Astrocyte of the spinal cord (primary cell): ENCODE measurements around the gene MEGF11.
"Not testable (repeated sequence)": the region's sequence is repeated elsewhere in the genome, so short reads cannot be mapped to it uniquely, and the experiment has no call there.

Experiments used
- DNase-seq: peaks from one replicate; pipeline ENCODE4 v3.0.0; 2011; ENCODE audit warnings: low read depth, low spot score
- H3K4me3 ChIP-seq: 2 replicates; pipeline ENCODE4 v1.5.1; 2011; ENCODE audit warnings: low read depth, mild to moderate bottlenecking, low read length, moderate library complexity
- CTCF ChIP-seq: IDR thresholded peaks from 2 replicates; pipeline ENCODE4 v1.5.1; 2012; ENCODE audit warnings: low read depth, mild to moderate bottlenecking, low read length, inconsistent platforms
- in situ Hi-C: cut with HindIII; loops from 2 replicates; pipeline ENCODE4 v1.10.0; 2017; ENCODE audit warnings: low sequenced_read_pairs

MEGF11 gene

GRCh38 chr15:66251065-66251789, 2.3 kb downstream of the MEGF11 start:
- H3K4me3 ChIP-seq = no peak overlapping the region
- no peak for DNase-seq
- no peak for TF ChIP-seq CTCF
- in situ Hi-C loops = no loop called here

- DNase-seq = no peak
- no peak for TF ChIP-seq CTCF
- in situ Hi-C loops = no loop called here
- no peak overlapping the region for H3K4me3 ChIP-seq
These were observed 3.9 kb downstream of the MEGF11 start for GRCh38 chr15:66249605-66250174.

- DNase-seq = no peak
- in situ Hi-C loops = no loop called here
- TF ChIP-seq CTCF = no peak
- H3K4me3 ChIP-seq = no peak overlapping the region
These were observed 6.6 kb downstream of the MEGF11 start for GRCh38 chr15:66246937-66247336.

- in situ Hi-C loops, DNase-seq, H3K4me3 ChIP-seq: not testable (repeated sequence)
These were observed 7.7 kb downstream of the MEGF11 start for GRCh38 chr15:66245832-66246231.

- H3K4me3 ChIP-seq = no peak overlapping the region
- no peak for DNase-seq
- in situ Hi-C loops = no loop called here
- no peak for TF ChIP-seq CTCF
These were observed 11.7 kb downstream of the MEGF11 start for GRCh38 chr15:66241908-66242285.

- DNase-seq = no peak
- no peak for TF ChIP-seq CTCF
- in situ Hi-C loops = no loop called here
These were observed 12.3 kb downstream of the MEGF11 start for GRCh38 chr15:66241087-66241907.

More at GRCh38 chr15:66241087-66241907, 12.3 kb downstream of the MEGF11 start:
- no peak overlapping the region for H3K4me3 ChIP-seq
